Fibroblast of the aortic adventitia (primary cell): ENCODE measurements around the gene LGALS9C. TPM values are rescaled to one million over a fixed set of nuclear protein-coding genes. Genes with fewer than 3 reads are reported as not detected.
"Not testable (repeated sequence)": the region's sequence is repeated elsewhere in the genome, so short reads cannot be mapped to it uniquely, and the experiment has no call there.

Source experiments
- DNase-seq: peaks from one replicate; pipeline ENCODE4 v3.0.0-alpha.2; 2010; ENCODE audit warnings: low read depth
- H3K4me3 ChIP-seq: 2 replicates; pipeline ENCODE4 v1.5.1; 2011; ENCODE audit warnings: low read depth, mild to moderate bottlenecking, control low read depth, low read length, moderate library complexity
- total RNA-seq: library from RNA; depleted of rRNA; stranded (reverse); fragments of >200 nt; gene quantifications from 2 replicates; pipeline ENCODE4 v1.2.3, GENCODE V29; 2012; ENCODE audit warnings: low replicate concordance
- TF ChIP-seq, protein P1 (sequence below): IDR thresholded peaks from 2 replicates; pipeline ENCODE4 v1.5.1; 2011; ENCODE audit warnings: mild to moderate bottlenecking, low read length, control low read depth, inconsistent platforms; ENCODE audit not compliant: insufficient read depth

LGALS9C gene
- total RNA-seq, 1 donor = not detected

DNA sequence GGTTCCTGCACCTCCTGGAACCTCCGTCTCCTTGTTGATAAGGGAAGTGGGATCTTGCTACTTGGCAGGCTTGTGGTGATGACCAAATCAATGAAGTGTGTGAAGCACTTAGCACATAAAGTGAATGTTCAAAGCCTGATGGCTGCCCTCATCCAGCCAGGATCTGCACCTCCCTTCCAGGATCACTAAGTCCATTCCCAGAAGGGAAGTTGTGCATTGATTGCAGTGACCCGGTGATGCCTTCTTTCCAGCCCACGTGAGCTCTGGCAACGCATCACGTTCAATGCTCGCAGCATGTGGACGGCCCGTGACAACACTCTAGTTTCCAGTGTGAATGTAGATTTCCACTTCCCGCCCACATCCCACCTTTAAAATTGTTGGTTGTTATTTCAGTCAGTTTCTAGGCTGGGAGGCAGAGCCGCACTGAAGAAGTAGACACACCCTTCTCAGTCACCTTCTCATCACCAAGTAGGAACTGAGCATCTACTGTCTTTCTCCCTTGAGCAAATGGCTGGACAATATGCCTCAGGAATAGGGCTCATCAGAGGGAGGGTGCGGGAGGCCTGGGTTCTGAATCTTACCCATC lies 6.2 kb upstream of the LGALS9C start:
- not testable (repeated sequence) for H3K4me3 ChIP-seq, DNase-seq

DNA sequence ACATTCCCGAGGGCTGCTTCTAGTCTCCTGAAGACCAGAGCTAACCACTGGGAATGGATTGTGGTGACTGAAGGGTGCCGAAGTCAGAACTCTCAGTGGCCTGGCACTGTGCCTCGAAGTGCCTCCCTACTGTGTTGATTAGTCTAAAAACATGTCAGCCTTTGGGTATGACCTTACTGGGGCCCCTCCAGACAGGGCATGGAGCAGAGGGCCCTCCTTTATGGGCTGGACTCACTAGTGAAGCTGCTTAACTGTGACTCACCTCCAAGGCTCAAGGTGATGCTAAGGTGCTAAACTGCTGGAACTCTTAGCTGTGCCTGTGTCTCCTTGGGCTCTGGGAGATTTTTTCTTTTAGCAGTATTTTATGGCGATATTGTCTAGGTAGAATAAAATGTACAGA lies 2.6 kb upstream of the LGALS9C start:
- not testable (repeated sequence) for H3K4me3 ChIP-seq

DNA sequence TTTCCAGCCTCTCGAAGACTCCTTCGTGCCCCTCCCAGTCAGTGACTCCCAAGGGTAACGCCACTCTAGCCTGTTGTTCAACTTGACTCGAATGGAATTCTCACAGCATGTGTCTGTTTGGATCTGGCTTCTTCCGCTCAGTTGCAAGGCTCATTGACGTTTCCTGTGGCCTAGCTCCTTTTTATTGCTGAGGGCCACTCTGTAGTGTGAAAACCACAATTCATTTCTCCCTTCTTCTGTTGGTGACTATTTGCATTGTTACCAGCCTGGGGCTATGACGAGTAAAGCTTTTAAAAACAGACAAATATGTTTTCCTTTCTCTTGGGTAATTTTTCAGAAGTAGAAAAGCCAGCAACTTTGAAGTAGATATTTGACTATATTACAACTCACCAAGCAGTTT lies 1.8 kb upstream of the LGALS9C start:
- not testable (repeated sequence) for DNase-seq

More for the DNA sequence above, 2.6 kb upstream of the LGALS9C start:
- not testable (repeated sequence) for DNase-seq

DNA sequence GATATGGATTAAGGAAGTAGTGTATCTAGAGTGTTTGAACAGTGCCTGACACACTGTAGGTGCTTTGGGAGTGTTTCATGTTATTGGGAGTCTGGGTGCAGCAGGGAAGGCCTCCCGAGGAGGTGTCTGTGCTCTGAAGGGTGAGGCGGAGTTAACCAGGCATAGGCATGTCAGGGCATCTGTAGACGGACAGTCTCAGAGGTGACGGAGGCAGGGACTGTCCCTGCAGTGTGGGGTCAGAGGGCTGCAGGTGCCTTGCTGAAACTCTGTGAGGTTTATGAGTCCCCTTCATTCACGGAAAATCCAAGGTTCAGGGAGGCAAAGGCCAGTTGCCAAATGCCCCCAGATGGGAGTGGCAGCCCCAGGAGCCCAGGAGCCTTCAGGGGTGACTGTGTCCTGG lies 778 bp downstream of the LGALS9C start:
- not testable (repeated sequence) for H3K4me3 ChIP-seq, DNase-seq

More for the DNA sequence above, 1.8 kb upstream of the LGALS9C start:
- H3K4me3 ChIP-seq = not testable (repeated sequence)

DNA sequence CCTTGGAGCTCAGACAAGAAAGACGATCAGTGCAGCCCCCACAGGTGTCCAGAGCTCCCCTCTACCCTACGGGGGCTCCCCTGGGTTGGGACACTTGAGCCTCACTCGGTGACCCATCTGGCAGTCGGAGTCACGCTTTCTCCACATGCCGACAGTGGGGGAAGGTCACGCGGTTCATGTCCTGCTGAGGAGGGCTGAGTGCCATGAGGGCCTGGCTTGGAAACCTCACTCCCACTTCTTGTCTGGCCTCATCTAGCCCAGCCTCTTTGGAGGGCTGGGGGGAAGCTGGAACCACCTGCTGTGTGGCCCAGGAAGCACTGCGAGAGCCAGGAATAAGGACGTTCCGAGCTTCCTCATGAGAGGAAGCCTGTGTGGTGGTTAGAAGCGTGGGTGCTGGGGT lies 1.8 kb downstream of the LGALS9C start:
- not testable (repeated sequence) for DNase-seq, H3K4me3 ChIP-seq

DNA sequence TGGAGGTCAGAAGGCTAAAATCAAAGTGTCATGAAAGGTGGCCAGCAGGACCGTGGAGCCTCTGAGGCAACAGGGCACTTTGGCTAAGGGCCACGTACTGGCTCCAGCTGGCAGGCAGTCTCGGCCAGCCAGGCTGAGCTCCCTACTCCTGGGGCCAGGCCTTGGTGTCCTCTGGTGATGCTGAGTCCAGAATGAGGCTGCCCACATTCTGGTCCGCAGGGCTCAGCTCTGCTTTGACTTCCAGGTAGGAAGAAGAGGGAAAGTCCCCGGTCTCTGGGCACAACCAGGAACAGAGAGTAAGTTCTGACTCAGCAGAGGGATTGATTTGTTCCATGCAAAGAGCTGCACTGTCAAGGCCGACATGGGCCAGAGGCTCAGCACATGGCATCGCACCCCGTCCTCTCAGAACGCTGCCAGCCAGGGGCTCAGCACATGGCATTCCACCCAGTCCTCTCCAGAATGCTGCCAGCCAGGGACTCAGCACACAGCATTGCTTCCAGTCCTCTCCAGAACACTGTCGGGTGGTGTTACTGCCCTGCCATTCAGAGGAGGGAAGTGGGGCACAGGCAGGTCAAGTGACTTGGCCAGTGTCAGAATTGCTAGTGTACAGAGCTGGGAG lies 2.5 kb downstream of the LGALS9C start:
- not testable (repeated sequence) for H3K4me3 ChIP-seq, DNase-seq

DNA sequence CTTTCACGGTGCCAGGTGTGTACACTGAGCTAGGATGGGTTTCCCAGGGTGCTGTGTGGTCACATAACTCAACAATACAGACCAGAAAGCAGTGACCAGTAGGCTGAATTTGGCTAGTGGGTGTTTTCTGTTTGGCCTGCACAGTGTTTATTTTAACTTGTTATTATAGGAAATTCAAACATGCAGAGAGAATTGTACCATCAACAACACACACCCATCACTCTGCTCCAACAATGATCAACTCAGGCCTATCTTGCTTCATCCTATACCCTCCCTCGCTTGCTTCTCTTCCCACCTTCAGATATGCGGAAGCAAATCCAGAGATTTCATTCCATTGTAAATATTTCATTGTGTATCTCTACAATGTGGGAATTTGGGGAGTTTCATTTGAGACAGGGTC lies 5.2 kb downstream of the LGALS9C start:
- DNase-seq, H3K4me3 ChIP-seq: not testable (repeated sequence)

DNA sequence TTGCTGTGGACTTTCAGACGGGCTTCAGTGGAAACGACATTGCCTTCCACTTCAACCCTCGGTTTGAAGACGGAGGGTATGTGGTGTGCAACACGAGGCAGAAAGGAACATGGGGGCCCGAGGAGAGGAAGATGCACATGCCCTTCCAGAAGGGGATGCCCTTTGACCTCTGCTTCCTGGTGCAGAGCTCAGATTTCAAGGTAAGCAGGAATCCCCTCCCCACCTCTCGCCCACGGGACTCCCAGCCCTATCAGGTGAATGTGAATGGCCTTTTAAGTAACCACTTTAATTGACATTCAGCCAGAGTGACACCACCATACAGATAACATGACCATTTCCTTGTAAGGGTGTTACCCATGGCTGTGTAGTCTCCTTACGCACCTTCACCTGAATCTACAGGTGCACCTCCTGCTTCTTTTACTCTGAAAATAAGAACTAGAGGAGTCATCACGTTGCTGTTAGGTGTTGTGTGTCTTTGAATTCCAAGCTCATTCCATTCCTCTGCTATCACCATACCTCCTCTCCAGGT lies 9.4 kb downstream of the LGALS9C start:
- not testable (repeated sequence) for DNase-seq, H3K4me3 ChIP-seq

DNA sequence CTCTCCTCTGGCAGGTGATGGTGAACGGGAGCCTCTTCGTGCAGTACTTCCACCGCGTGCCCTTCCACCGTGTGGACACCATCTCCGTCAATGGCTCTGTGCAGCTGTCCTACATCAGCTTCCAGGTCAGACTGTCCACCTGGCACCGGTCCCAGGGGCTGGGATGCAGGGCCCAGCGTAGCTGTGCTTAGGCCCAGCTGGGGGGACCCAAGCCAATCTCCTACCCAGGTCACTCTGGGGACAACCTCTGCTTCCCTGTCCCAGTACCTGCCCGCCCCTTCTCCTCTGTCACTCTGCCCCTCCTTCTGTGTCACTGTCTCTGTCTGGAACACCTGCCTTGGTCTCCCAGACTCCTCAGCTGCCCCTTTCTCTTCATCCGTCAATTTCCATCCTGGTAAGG lies 11.0 kb downstream of the LGALS9C start:
- DNase-seq, H3K4me3 ChIP-seq: not testable (repeated sequence)

DNA sequence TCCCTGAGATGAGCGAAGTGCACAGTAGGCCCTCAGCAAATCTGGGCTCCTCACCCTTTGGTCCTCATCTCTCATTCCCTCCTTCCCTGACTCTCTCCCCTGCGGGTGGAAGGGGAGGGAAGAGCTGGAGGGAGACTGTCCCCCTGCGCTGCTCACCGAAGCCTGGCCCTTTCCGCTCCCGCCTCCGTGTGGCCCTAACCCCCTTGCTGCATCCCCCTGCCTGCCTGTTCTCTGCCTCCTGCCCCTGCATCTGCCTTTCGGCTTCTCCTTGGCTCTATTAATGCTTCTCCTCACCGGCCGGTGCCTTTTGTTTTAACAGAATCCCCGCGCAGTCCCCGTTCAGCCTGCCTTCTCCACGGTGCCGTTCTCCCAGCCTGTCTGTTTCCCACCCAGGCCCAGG lies 12.0 kb downstream of the LGALS9C start:
- H3K4me3 ChIP-seq, DNase-seq: not testable (repeated sequence)

DNA sequence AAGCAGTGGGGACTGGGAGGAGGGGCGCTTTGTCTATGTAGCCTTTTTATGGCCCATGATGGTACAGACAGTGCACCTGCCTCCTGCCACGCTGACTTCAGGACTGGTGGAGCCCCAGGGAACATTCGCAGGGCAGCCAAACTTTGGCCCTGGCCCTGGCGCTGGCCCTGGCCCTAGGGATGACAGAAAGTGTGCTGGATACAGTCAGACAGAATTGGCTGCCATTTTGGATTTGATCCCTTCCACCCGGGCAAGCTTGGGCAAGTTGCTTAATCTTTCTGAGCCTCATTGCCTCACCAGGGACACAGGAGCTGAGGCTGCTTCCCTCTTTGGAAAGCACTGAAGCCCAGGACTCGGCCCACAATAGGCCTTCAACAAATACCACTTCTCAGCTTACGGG lies 13.4 kb downstream of the LGALS9C start:
- not testable (repeated sequence) for H3K4me3 ChIP-seq, DNase-seq

DNA sequence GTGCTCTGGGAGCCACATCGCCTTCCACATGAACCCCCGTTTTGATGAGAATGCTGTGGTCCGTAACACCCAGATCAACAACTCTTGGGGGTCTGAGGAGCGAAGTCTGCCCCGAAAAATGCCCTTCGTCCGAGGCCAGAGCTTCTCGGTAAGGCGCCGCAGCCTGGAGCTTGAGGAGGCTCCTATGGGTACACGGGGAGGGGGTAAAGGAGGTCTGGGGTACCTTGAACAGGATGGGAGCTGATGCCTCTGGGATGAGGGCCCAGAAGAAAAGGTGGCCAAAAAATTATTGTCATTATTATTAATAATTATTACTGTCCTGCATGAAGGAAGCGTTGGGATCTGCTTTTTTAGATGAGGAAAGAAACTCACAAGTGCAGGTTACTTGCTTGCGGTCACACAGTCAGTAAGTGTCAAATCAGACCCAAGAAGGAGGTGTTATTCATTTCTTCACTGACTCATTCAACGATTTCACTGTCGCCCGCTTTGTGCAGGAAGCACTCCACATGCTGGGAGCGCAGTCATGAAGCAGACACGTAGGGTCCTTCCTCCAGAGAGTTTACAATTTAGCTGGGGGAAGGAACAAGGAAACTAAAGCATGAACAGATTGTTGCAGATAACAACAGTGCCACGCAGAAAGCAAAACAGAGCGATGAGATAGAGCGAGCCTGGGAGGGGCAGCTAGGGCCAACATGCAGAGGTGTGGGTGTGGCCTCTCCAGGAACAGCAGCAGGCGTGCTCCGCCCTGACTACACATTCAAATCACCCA lies 16.3 kb downstream of the LGALS9C start:
- DNase-seq, H3K4me3 ChIP-seq: not testable (repeated sequence)

DNA sequence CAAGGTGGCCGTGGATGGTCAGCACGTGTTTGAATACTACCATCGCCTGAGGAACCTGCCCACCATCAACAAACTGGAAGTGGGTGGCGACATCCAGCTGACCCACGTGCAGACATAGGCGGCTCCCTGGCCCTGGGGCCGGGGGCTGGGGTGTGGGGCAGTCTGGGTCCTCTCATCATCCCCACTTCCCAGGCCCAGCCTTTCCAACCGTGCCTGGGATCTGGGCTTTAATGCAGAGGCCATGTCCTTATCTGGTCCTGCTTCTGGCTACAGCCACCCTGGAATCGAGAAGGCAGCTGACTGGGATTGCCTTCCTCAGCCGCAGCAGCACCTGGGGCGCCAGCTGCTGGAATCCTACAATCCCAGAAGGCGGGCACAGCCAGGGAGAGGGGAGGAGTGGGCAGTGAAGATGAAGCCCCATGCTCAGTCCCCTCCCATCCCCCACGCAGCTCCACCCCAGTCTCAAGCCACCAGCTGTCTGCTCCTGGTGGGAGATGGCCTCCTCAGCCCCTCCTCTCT lies 17.7 kb downstream of the LGALS9C start:
- not testable (repeated sequence) for DNase-seq, H3K4me3 ChIP-seq

DNA sequence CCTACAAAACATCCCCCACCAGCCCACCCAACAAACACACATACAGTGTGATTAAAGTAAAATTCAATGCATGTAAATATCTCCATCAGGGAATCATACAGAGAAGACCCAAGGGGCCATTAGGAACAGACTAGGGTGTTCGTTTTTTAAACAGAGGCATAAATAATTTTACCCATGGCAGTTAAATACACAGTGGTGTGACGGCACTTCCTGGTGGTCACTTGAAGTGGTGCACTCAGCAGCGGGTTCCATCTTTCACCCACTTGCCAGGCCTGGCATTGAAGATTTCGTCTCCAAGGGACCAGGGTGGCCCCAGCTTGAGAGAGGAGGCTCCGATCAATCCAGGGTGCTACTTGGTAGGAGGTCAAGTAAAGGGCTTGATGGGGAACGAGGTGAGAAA lies 20.5 kb downstream of the LGALS9C start:
- not testable (repeated sequence) for H3K4me3 ChIP-seq
- TF ChIP-seq, protein P1, sequence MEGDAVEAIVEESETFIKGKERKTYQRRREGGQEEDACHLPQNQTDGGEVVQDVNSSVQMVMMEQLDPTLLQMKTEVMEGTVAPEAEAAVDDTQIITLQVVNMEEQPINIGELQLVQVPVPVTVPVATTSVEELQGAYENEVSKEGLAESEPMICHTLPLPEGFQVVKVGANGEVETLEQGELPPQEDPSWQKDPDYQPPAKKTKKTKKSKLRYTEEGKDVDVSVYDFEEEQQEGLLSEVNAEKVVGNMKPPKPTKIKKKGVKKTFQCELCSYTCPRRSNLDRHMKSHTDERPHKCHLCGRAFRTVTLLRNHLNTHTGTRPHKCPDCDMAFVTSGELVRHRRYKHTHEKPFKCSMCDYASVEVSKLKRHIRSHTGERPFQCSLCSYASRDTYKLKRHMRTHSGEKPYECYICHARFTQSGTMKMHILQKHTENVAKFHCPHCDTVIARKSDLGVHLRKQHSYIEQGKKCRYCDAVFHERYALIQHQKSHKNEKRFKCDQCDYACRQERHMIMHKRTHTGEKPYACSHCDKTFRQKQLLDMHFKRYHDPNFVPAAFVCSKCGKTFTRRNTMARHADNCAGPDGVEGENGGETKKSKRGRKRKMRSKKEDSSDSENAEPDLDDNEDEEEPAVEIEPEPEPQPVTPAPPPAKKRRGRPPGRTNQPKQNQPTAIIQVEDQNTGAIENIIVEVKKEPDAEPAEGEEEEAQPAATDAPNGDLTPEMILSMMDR = peak; percentile 2
- DNase-seq = peak; percentile 0

DNA sequence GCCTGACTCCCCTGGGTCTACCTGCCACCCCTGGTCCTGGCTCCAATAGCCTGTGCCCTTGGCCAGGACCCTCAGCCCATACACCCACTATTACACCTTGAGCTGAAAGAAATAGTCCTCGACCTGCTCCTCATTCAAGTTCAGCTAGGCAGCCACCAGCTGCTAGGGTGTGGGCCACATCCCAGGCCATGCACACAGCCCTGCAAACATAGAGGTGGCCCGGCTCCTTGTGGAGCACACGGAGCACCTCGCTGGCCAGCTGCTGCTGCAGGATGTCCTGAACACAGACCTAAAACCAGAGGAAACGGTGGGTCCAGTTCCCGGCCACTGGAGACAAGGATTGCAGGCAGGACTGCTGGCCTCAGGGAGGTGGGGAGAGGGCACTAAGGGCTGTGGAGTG lies 22.5 kb downstream of the LGALS9C start:
- not testable (repeated sequence) for DNase-seq, H3K4me3 ChIP-seq

DNA sequence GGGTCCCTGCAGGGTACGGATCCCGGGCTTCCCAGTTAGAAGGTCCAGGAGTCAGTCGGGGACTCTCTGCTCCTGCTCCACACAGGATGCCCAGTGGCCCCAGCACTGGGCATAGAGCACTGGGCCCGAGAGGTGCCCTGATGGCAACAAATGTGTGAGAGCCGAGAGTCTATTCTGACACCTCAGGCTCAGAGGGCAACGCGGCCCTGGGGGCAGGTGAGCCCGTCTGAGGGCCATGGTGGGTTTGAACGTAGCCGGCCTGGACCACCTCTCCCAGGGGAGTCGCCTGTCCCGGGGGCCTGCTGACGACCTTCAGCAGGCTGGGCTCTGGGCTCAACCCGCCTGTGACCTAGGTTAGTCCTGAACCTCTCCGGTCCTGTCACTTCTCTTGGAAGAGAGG lies 23.2 kb downstream of the LGALS9C start:
- not testable (repeated sequence) for H3K4me3 ChIP-seq, DNase-seq

DNA sequence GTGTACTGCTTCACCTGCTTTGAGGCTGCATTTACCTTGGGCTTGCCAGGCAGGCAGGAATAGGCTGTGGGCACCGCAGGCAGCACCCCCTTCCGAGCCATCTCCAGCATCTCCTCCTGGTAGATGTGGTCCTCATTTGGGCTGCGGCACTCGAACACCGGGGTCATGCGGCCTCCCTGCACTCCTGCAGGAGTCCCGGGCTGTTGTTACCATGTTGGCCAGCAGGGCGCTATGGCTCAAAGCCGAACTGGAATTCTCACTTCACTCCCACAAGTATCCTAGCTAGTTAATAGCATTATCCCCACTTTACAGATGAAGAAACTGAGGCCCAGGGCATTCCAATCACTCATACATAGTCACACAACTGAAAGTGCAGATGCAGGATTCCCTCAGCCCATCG lies 23.7 kb downstream of the LGALS9C start:
- H3K4me3 ChIP-seq, DNase-seq: not testable (repeated sequence)

DNA sequence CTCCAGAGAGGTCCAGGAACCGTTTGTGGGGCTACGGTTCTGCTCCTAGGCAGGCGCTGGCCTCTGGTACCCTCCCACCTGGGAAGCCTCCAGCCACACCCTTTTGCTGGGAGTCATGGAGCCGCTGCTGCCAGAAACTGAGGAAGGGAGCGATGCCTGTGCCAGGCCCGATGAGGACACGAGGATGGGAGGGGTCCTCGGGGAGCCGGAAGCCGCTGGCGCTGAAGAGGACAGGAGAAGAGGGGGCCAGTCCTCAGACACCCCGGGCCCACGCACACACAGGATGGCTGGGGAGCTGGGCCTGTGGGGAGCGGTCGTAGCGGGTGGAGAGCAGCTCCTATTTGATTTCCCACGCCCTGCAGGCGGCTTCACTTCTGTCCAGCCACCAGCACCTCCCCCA lies 24.2 kb downstream of the LGALS9C start:
- not testable (repeated sequence) for H3K4me3 ChIP-seq, DNase-seq
